K562 (cell line): ENCODE measurements around the gene ILF3. TPM values are rescaled to one million over a fixed set of nuclear protein-coding genes. Genes with fewer than 3 reads are reported as not detected.

Experiments used
- ATAC-seq: fragments of 200-7000 bp; cut with Tn5 transposase; 3 replicates; pipeline ENCODE4 v1.9.1; 2020; ENCODE audit warnings: moderate library complexity
- BruUV-seq: library from RNA; stranded (reverse); fragments of 400-500 nt; replicated peaks from 2 replicates; lab custom pipeline; 2021; lab: Mats Ljungman, UMichigan
- CTCF ChIA-PET: fragments of 300-600 bp; formaldehyde crosslinking; extraction: SDS; loops from one replicate; lab custom pipeline; 2021; ENCODE audit warnings: low intra/inter-chr PET ratio; lab: Yijun Ruan, JAX
- POLR2A ChIA-PET: fragments of 300-600, 350-650 bp; sonication (Branson Sonifier 250); formaldehyde crosslinking; extraction: SDS; loops from one replicate; lab custom pipeline; 2021; ENCODE audit warnings: antibody characterized with exemption, inconsistent platforms; lab: Yijun Ruan, JAX
- DNase-seq, 4 experiments: peaks; one replicate each; pipeline versions ENCODE4 v3.0.0 to v3.0.0-alpha.2; 2011 to 2018; ENCODE audit warnings: low spot score in 3 of 4, mixed read lengths in 3 of 4; ENCODE audit errors: extremely low read depth in 1 of 4
- FAIRE-seq: peaks from 2 replicates; lab custom pipeline; 2011; peaks lifted over from hg19 to GRCh38; lab: Jason Lieb, UNC
- H2AFZ ChIP-seq: 2 replicates; pipeline ENCODE4 v1.6.0; 2011; ENCODE audit warnings: low read depth, low read length, control low read depth, inconsistent platforms
- H3K27ac ChIP-seq: fragments of 200-600 bp; 3 replicates; pipeline ENCODE4 v1.8.0; 2011; ENCODE audit warnings: low read depth, mild to moderate bottlenecking, control low read depth, inconsistent platforms, low read length, moderate library complexity, mixed read lengths; ENCODE audit errors: extremely low read depth
- H3K27me3 ChIP-seq, 2 experiments: fragments of 300-600 bp in 1 of 2; 2 replicates in 1 of 2; 3 replicates in 1 of 2; pipeline versions ENCODE4 v1.6.0 to v1.8.0; 2011; ENCODE audit warnings: inconsistent platforms in 2 of 2, low read length in 2 of 2, mild to moderate bottlenecking in 1 of 2, mixed read lengths in 1 of 2, moderate library complexity in 1 of 2; ENCODE audit not compliant: control insufficient read depth in 2 of 2, insufficient read depth in 2 of 2
- H3K36me3 ChIP-seq: fragments of 300-600 bp; 3 replicates; pipeline ENCODE4 v1.8.0; 2011; ENCODE audit warnings: mild to moderate bottlenecking, low read length, inconsistent platforms; ENCODE audit not compliant: control insufficient read depth, insufficient read depth
- H3K4me1 ChIP-seq, 2 experiments: fragments of 200-600 bp in 1 of 2; replicated peaks in 1 of 2; 2 replicates in 1 of 2; 3 replicates in 1 of 2; pipeline versions ENCODE4 v1.5.1 to v1.8.0; 2011; ENCODE audit warnings: inconsistent platforms in 2 of 2, low read length in 2 of 2, mild to moderate bottlenecking in 1 of 2, mixed read lengths in 1 of 2, moderate library complexity in 1 of 2; ENCODE audit not compliant: control insufficient read depth in 2 of 2, insufficient read depth in 2 of 2
- H3K4me2 ChIP-seq: 2 replicates; pipeline ENCODE4 v1.6.1; 2011; ENCODE audit warnings: low read length, control low read depth, inconsistent platforms, mixed read lengths; ENCODE audit not compliant: insufficient read depth
- H3K4me3 ChIP-seq: fragments of 200-600 bp; sonication (generic), shearing (Covaris generic); 2 replicates; pipeline ENCODE4 v1.5.1; 2016; ENCODE audit warnings: control low read depth, inconsistent platforms
- H3K79me2 ChIP-seq: fragments of 200-600 bp; 3 replicates; pipeline ENCODE4 v1.8.0; 2011; ENCODE audit warnings: low read length, inconsistent platforms; ENCODE audit not compliant: control insufficient read depth, insufficient read depth
- H3K9ac ChIP-seq, 2 experiments: 2 replicates each; pipeline versions ENCODE4 v1.6.0 to v1.6.1; 2011; ENCODE audit warnings: low read depth in 2 of 2, low read length in 2 of 2, control low read depth in 1 of 2, inconsistent platforms in 1 of 2, mild to moderate bottlenecking in 1 of 2, mixed read lengths in 1 of 2; ENCODE audit not compliant: insufficient read depth in 1 of 2
- H3K9me1 ChIP-seq: one replicate; pipeline ENCODE4 v1.6.0; 2011; ENCODE audit warnings: inconsistent platforms, mild to moderate bottlenecking, low read length, moderate library complexity; ENCODE audit not compliant: control insufficient read depth, insufficient read depth
- H3K9me3 ChIP-seq: replicated peaks from 2 replicates; pipeline ENCODE4 v1.5.1; 2011; ENCODE audit warnings: low read depth, low read length, inconsistent platforms; ENCODE audit not compliant: control insufficient read depth, insufficient read depth
- H4K20me1 ChIP-seq: replicated peaks from 2 replicates; pipeline ENCODE4 v1.6.1; 2011; ENCODE audit warnings: low read length, inconsistent platforms, mixed read lengths; ENCODE audit not compliant: control insufficient read depth, insufficient read depth
- EHMT2 ChIP-seq: fragments of 450-650 bp; IDR thresholded peaks from 2 replicates; pipeline ENCODE4 v1.6.1; 2018; ENCODE audit warnings: antibody characterized with exemption
- ETV1 ChIP-seq: fragments of 450-650 bp; conservative IDR thresholded peaks from 2 replicates; pipeline ENCODE4 v1.6.1; 2016; ENCODE audit warnings: missing genetic modification characterization, control low read depth, low read depth, missing compliant biosample characterization
- HMG20A ChIP-seq: fragments of 450-650 bp; formaldehyde crosslinking; conservative IDR thresholded peaks from 2 replicates; pipeline ENCODE4 v1.4.0; 2020; ENCODE audit warnings: mild to moderate bottlenecking, mixed read lengths
- MAZ ChIP-seq, 2 experiments: fragments of 450-650 bp in 1 of 2; sonication (generic) in 1 of 2; formaldehyde crosslinking; IDR thresholded peaks in 1 of 2; conservative IDR thresholded peaks in 1 of 2; 2 replicates each; pipeline versions ENCODE4 v1.4.0 to v1.5.0; 2020; ENCODE audit warnings: mild to moderate bottlenecking in 1 of 2, missing genetic modification reagents in 1 of 2
- NCOA1 ChIP-seq: fragments of 450-650 bp; IDR thresholded peaks from 2 replicates; pipeline ENCODE4 v1.6.1; 2016; ENCODE audit warnings: low read depth
- NCOA6 ChIP-seq: fragments of 450-650 bp; IDR thresholded peaks from 2 replicates; pipeline ENCODE4 v1.6.1; 2017; ENCODE audit warnings: mild to moderate bottlenecking
- POLR2AphosphoS5 ChIP-seq: IDR thresholded peaks from 2 replicates; pipeline ENCODE4 v1.6.1; 2011; ENCODE audit warnings: mild to moderate bottlenecking, low read depth, low read length, moderate library complexity; ENCODE audit not compliant: control insufficient read depth, insufficient read depth
- RB1 ChIP-seq: fragments of 450-650 bp; IDR thresholded peaks from 2 replicates; pipeline ENCODE4 v1.6.1; 2017; ENCODE audit warnings: low read depth, mild to moderate bottlenecking
- RBM25 ChIP-seq: fragments of 200-400 bp; formaldehyde crosslinking; IDR thresholded peaks from 2 replicates; pipeline ENCODE4 v1.6.1; 2018; ENCODE audit warnings: low read length, low read depth, moderate library complexity; ENCODE audit not compliant: severe bottlenecking
- ZNF445 ChIP-seq: fragments of 250-450 bp; sonication (Bioruptor Pico); IDR thresholded peaks from 2 replicates; pipeline ENCODE4 v1.4.0; 2020; ENCODE audit warnings: low read depth, mild to moderate bottlenecking, moderate library complexity
- WGBS: fragments of 100-300 bp; shearing (Covaris generic); methylation state at CpG from one replicate; pipeline ENCODE4 v1.1.6; 2016; ENCODE audit warnings: low coverage, mixed read lengths; ENCODE audit not compliant: insufficient coverage; ENCODE audit errors: missing lambda C conversion rate; 5-methylcytosine and 5-hydroxymethylcytosine counted together
- in situ Hi-C: fragments of 300-500 bp; cut with MboI; formaldehyde crosslinking; loops from 4 replicates; pipeline ENCODE4 v1.15.0; 2018; ENCODE audit warnings: inconsistent platforms, mixed read lengths
- intact Hi-C: fragments of 100-400 bp; cut with micrococcal nuclease; formaldehyde crosslinking; loops from 2 replicates; pipeline ENCODE4 v1.14.2; 2022
- polyA plus RNA-seq, 8 experiments: library from polyadenylated mRNA; depleted of rRNA in 4 of 8; stranded (reverse) in 5 of 8; unstranded in 3 of 8; fragments of >200 nt; fragmentation: Nextera tagmentation in 2 of 8; fragmentation: Illumina TruSeq in 1 of 8; extraction: Ambion mirVana in 2 of 8; extraction: Trizol in 1 of 8; gene quantifications; 2 replicates each; pipeline versions ENCODE4 v1.2.1 to v1.2.3, GENCODE V29; 2011 to 2014; ENCODE audit warnings: inconsistent platforms in 1 of 8, missing spikeins in 1 of 8
- total RNA-seq, 7 experiments: library from RNA; depleted of rRNA in 6 of 7; stranded (reverse); fragments of >200 nt in 6 of 7; fragmentation: Illumina TruSeq in 2 of 7; extraction: Trizol in 2 of 7; gene quantifications; 2 replicates each; pipeline versions ENCODE4 v1.2.1 to v1.2.3, GENCODE V29; 2011 to 2021; ENCODE audit warnings: low replicate concordance in 1 of 7
- TF ChIP-seq, protein P1 (sequence below): fragments of 450-650 bp; IDR thresholded peaks from 2 replicates; pipeline ENCODE4 v1.6.1; 2017; ENCODE audit warnings: antibody characterized with exemption
- TF ChIP-seq, protein P2 (sequence below), 3 experiments: fragments of 200-800 bp in 1 of 3; fragments of 250-450 bp in 1 of 3; fragments of 450-650 bp in 1 of 3; sonication (Bioruptor Pico) in 1 of 3; sonication (Bioruptor generic) in 1 of 3; formaldehyde crosslinking in 1 of 3; IDR thresholded peaks; 2 replicates each; pipeline versions ENCODE4 v1.6.1 to v1.8.0; 2016 to 2022; ENCODE audit warnings: mild to moderate bottlenecking in 2 of 3, missing genetic modification characterization in 2 of 3, missing compliant biosample characterization in 1 of 3, moderate library complexity in 1 of 3

The ILF3 gene
- total and polyA plus RNA-seq, 9 of the 15 experiments (the other 6 are each of a cell fraction or from before 2014, with no cell fraction given), result 26.0 to 453 (median 175) TPM

DNA sequence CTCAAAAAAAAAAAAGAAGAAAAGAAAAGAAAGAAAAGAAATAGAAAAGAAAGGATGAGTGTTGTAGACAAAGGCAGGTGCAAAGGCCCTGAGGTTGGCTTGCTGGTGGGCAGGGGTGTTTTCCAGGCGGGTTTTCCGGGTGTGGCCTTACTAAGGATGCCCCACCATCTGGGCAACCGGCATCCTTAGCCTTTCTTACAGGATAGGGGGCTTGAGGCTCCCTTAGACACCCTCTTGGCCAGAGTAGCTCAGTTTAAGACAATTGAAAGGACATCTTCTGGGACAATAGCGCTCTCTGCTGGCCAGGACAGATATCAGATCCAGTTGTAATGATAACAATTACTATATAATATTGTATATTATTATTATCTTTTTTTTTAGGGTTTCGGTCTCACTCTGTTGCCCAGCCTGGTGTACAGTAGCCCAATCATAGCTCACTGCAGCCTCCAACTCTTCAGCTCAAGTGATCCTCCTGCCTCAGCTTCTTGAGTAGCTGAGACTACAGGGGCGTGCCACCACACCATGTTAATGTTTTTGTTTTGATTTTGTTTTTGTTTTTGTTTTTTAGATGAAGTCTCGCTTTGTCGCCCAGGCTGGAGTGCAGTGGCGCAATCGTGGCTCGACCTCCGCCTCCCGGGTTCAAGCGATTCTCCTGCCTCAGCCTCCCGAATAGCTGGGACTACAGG is 45.6 kb downstream of the ILF3 start (continued):
- TF ChIP-seq ZNF445, result no peak
- peak; percentile 96 for TF ChIP-seq RBM25

DNA sequence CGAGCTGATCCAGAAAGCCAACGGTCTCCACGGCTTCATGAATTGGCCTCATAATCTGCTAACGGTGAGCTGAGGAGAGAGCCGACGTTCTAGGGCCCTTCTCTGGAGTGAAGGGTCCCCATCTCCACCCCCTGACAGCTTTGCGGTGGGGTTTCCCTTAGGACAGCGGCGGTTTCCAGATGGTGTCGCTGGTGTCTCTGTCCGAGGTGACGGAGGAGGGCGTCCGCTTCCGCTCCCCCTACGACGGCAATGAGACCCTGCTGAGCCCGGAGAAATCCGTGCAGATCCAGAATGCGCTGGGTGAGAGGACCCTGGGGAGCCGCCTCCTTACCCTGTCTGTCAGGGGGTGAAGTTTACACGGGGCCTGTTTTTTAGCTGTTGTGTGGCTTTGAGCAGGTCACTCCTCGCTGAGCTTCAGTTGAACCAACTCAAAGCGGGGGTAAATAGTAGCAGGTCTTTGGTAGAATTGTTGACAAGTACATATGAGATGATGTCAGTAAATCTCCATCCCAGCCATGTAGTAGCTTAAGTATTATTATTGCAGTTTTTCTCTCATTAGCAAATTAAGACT is 47.9 kb downstream of the ILF3 start:
- Histone ChIP-seq H3K9me3 (no peaks in the 10 kb centered on the region), H3K4me2 (peak overlapping the region; percentile 94), H3K27ac (peak overlapping the region; percentile 68), H3K4me1 (peaks cover 0 to 21% of the 10 kb centered on the region in 2 experiments; a peak in 3 of 5 replicates), H3K9ac (peak overlapping the region; percentile 73 to 99), H2AFZ (peak overlapping the region; percentile 98), H4K20me1 (no peaks in the 10 kb centered on the region), H3K9me1 (no peaks in the 10 kb centered on the region), H3K79me2 (peaks cover 12% of the 10 kb centered on the region; the same call in 2 of the 3 replicates), H3K36me3 (peaks cover 9% of the 10 kb centered on the region; the same call in 1 of the 3 replicates), H3K4me3 (peak overlapping the region; percentile 74), H3K27me3 (peaks cover 0 to 3% of the 10 kb centered on the region in 2 experiments; a peak in 1 of 5 replicates)
- FAIRE-seq (peak; percentile 37), DNase-seq (peak; percentile 68 to 80 (median 74)), ATAC-seq (peak; percentile 81)
- WGBS, result 3% methylated on average over 24 of the region's 24 CpGs
- no TSS peak for BruUV-seq
- CTCF ChIA-PET, result interaction anchor here (0.6 to 4.8 kb wide), 2 partner anchors 121 to 370 kb away, joined by 5 to 50 read pairs; no protein-coding TSS in a partner anchor
- intact Hi-C loops (no loop called here), in situ Hi-C loops (no loop called here)
- POLR2A ChIA-PET, result interaction anchor here (0.6 to 1.3 kb wide), 11 partner anchors 15 to 290 kb away, joined by 3 to 6 read pairs (median 3); partner anchors contain the start of genes DNM2, KEAP1 and TMED1
- TF ChIP-seq MAZ (CRISPR knock-in tag; conservative IDR thresholded peaks at IDR 0.05 in 1 of 2, IDR thresholded peaks at IDR 0.05 in 1 of 2) (peak in 1 of 2 experiments; percentile 68; a peak in 1 of 4 replicates), NCOA6 (0 out of 2 replicates have a peak, but pooled peaks have one; percentile 42), HMG20A (no peak), RB1 (peak; percentile 21; the same call in 1 of the 2 replicates), ETV1 (peak; percentile 60), POLR2AphosphoS5 (no peak), NCOA1 (0 out of 2 replicates have a peak, but pooled peaks have one; percentile 42), EHMT2 (peak; percentile 53; the same call in 1 of the 2 replicates)
- TF ChIP-seq, protein P1, sequence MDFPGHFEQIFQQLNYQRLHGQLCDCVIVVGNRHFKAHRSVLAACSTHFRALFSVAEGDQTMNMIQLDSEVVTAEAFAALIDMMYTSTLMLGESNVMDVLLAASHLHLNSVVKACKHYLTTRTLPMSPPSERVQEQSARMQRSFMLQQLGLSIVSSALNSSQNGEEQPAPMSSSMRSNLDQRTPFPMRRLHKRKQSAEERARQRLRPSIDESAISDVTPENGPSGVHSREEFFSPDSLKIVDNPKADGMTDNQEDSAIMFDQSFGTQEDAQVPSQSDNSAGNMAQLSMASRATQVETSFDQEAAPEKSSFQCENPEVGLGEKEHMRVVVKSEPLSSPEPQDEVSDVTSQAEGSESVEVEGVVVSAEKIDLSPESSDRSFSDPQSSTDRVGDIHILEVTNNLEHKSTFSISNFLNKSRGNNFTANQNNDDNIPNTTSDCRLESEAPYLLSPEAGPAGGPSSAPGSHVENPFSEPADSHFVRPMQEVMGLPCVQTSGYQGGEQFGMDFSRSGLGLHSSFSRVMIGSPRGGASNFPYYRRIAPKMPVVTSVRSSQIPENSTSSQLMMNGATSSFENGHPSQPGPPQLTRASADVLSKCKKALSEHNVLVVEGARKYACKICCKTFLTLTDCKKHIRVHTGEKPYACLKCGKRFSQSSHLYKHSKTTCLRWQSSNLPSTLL, result 0 out of 2 replicates have a peak, but pooled peaks have one; percentile 27
- TF ChIP-seq, protein P2, sequence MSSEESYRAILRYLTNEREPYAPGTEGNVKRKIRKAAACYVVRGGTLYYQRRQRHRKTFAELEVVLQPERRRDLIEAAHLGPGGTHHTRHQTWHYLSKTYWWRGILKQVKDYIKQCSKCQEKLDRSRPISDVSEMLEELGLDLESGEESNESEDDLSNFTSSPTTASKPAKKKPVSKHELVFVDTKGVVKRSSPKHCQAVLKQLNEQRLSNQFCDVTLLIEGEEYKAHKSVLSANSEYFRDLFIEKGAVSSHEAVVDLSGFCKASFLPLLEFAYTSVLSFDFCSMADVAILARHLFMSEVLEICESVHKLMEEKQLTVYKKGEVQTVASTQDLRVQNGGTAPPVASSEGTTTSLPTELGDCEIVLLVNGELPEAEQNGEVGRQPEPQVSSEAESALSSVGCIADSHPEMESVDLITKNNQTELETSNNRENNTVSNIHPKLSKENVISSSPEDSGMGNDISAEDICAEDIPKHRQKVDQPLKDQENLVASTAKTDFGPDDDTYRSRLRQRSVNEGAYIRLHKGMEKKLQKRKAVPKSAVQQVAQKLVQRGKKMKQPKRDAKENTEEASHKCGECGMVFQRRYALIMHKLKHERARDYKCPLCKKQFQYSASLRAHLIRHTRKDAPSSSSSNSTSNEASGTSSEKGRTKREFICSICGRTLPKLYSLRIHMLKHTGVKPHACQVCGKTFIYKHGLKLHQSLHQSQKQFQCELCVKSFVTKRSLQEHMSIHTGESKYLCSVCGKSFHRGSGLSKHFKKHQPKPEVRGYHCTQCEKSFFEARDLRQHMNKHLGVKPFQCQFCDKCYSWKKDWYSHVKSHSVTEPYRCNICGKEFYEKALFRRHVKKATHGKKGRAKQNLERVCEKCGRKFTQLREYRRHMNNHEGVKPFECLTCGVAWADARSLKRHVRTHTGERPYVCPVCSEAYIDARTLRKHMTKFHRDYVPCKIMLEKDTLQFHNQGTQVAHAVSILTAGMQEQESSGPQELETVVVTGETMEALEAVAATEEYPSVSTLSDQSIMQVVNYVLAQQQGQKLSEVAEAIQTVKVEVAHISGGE (CRISPR knock-in tag; IDR thresholded peaks at IDR 0.05), result peak in 1 of 3 experiments; percentile 71; a peak in 1 of 6 replicates
